ENCODE data around the gene RFTN1. TPM values are rescaled to one million over a fixed set of nuclear protein-coding genes. Genes with fewer than 3 reads are reported as not detected.

RFTN1 gene
- total and polyA plus RNA-seq, 2 donors (not counting 3 experiments of a cell fraction or from before 2014, with no cell fraction given) = 40.3 to 43.3 TPM

DNA sequence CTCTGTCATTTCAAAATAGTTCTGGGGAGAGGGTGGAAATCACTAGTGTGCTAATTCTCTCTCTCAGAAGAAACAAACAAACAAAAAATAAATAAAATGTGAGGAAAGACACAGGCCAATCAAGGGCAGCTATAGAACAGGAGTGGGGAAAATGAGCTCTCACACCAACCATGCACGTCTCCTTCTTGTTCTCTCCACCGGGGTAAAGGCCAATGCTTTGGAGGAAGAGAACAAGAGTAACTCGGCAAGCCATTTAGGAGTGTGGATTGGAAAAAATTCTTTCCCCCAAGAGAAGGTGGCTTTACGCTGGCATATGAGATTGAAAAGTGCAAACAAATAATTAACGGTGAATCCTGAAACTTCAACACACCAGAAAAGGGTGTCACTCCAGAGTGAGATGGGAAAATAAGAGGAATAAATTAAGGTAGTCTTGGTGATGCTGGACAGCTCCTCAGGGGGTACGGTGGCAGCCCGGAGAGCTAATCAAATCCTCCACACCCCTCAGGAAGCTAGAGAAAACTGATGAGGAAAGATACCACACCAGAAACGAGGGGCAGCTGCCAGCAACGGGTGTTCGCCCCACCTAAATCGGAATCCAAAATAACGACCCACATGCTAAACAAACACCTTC lies 88.0 kb downstream of the RFTN1 start:
- Histone ChIP-seq H3K36me3 (ENCODE audit: control insufficient read depth in 2 of 2, extremely low read depth in 1 of 2, insufficient read depth in 2 of 2, low read length in 2 of 2) (no peaks in the 10 kb centered on the region), H2AFZ (ENCODE audit: low read depth, low read length) (no peak overlapping the region), H3K27me3 (ENCODE audit: control insufficient read depth in 2 of 2, insufficient read depth in 2 of 2, low read length in 2 of 2) (no peaks in the 10 kb centered on the region), H3K4me1 (ENCODE audit: control insufficient read depth, extremely low read depth, insufficient read depth, low read length) (no peaks in the 10 kb centered on the region), H3K4me2 (ENCODE audit: insufficient read depth, low read length) (no peak overlapping the region), H3K4me3 (replicated peaks in 1 of 3; ENCODE audit: insufficient read depth in 1 of 3, low read depth in 1 of 3, low read length in 3 of 3) (no peak overlapping the region), H3K27ac (ENCODE audit: insufficient read depth, low read depth, low read length) (no peak overlapping the region), H3K9me3 (replicated peaks; ENCODE audit: control insufficient read depth, insufficient read depth, low read length) (no peaks in the 10 kb centered on the region), H3K9ac (replicated peaks; ENCODE audit: extremely low read depth, insufficient read depth, low read length) (no peak overlapping the region), H3K9me1 (replicated peaks; ENCODE audit: control insufficient read depth, extremely low read depth, insufficient read depth, low read length) (no peaks in the 10 kb centered on the region), H4K20me1 (replicated peaks; ENCODE audit: control insufficient read depth, extremely low read depth, insufficient read depth, low read length) (no peaks in the 10 kb centered on the region), H3K79me2 (ENCODE audit: control insufficient read depth, insufficient read depth, low read length) (peaks cover 1% of the 10 kb centered on the region)
- dilution Hi-C loops (cut with MboI; ENCODE audit: extremely low pct_ligation_motif_present, low sequenced_read_pairs) (no loop called here), intact Hi-C loops (cut with micrococcal nuclease) (no loop called here)
- no TSS peak for BruUV-seq (replicated peaks)
- CTCF ChIA-PET = no interaction called here
- TF ChIP-seq GATA2 (IDR thresholded peaks at IDR 0.05; ENCODE audit: insufficient read depth, insufficient read length, low read depth, low read length) (no peak), MYC (IDR thresholded peaks at IDR 0.05; ENCODE audit: low read depth, low read length) (no peak), POLR2A (IDR thresholded peaks at IDR 0.05; ENCODE audit: low read depth, low read length) (no peak), MAX (IDR thresholded peaks at IDR 0.05; ENCODE audit: insufficient read depth, insufficient read length) (no peak), EZH2 (IDR thresholded peaks at IDR 0.05; ENCODE audit: borderline replicate concordance, low read depth, low read length, severe bottlenecking) (no peak), FOS (IDR thresholded peaks at IDR 0.05; ENCODE audit: borderline replicate concordance, insufficient read depth, low read length) (no peak), POLR2AphosphoS5 (IDR thresholded peaks at IDR 0.05; ENCODE audit: insufficient read depth, low read depth, low read length) (no peak), JUN (IDR thresholded peaks at IDR 0.05; ENCODE audit: borderline replicate concordance, insufficient read depth, insufficient read length, low read depth) (no peak)
- TF ChIP-seq, protein P1, sequence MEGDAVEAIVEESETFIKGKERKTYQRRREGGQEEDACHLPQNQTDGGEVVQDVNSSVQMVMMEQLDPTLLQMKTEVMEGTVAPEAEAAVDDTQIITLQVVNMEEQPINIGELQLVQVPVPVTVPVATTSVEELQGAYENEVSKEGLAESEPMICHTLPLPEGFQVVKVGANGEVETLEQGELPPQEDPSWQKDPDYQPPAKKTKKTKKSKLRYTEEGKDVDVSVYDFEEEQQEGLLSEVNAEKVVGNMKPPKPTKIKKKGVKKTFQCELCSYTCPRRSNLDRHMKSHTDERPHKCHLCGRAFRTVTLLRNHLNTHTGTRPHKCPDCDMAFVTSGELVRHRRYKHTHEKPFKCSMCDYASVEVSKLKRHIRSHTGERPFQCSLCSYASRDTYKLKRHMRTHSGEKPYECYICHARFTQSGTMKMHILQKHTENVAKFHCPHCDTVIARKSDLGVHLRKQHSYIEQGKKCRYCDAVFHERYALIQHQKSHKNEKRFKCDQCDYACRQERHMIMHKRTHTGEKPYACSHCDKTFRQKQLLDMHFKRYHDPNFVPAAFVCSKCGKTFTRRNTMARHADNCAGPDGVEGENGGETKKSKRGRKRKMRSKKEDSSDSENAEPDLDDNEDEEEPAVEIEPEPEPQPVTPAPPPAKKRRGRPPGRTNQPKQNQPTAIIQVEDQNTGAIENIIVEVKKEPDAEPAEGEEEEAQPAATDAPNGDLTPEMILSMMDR (IDR thresholded peaks at IDR 0.05; ENCODE audit: extremely low read depth in 1 of 2, insufficient read depth in 1 of 2, low read depth in 1 of 2, low read length in 2 of 2) = no peak
- POLR2A ChIA-PET = no interaction called here
- FAIRE-seq (no peak), DNase-seq (ENCODE audit: low read depth, low spot score) (no peak)
